H9 (cell line): Measurements from ENCODE around the gene CLEC12A. TPM values are rescaled to one million over a fixed set of nuclear protein-coding genes. Genes with fewer than 3 reads are reported as not detected.

Source experiments
- DNase-seq: peaks from one replicate; pipeline ENCODE4 v3.0.0-alpha.2; 2017
- H2AFZ ChIP-seq: one replicate; pipeline ENCODE4 v1.6.1; 2013; ENCODE audit warnings: mild to moderate bottlenecking, low read length, control low read depth, moderate library complexity
- H2AK5ac ChIP-seq: 2 replicates; pipeline ENCODE4 v1.6.1; 2013; ENCODE audit warnings: low read length, control low read depth, mixed read lengths; ENCODE audit not compliant: insufficient read length
- H2BK120ac ChIP-seq: one replicate; pipeline ENCODE4 v1.6.1; 2013; ENCODE audit warnings: low read depth, mild to moderate bottlenecking, low read length, control low read depth, inconsistent platforms; ENCODE audit not compliant: poor library complexity, severe bottlenecking
- H2BK12ac ChIP-seq: 2 replicates; pipeline ENCODE4 v1.6.1; 2013; ENCODE audit warnings: low read length, control low read depth, mixed read lengths, low read depth; ENCODE audit not compliant: insufficient read length
- H2BK15ac ChIP-seq: 2 replicates; pipeline ENCODE4 v1.6.1; 2013; ENCODE audit warnings: low read depth, low read length, control low read depth
- H2BK20ac ChIP-seq: one replicate; pipeline ENCODE4 v1.6.1; 2013; ENCODE audit warnings: low read depth, mild to moderate bottlenecking, low read length, control low read depth, inconsistent platforms; ENCODE audit not compliant: poor library complexity, severe bottlenecking
- H2BK5ac ChIP-seq: 2 replicates; pipeline ENCODE4 v1.6.1; 2013; ENCODE audit warnings: low read length, control low read depth, mixed read lengths; ENCODE audit not compliant: insufficient read length
- H3K14ac ChIP-seq: 2 replicates; pipeline ENCODE4 v1.6.1; 2013; ENCODE audit warnings: low read length, control low read depth; ENCODE audit not compliant: insufficient read depth
- H3K18ac ChIP-seq: 2 replicates; pipeline ENCODE4 v1.6.1; 2013; ENCODE audit warnings: low read depth, mild to moderate bottlenecking, mixed read lengths, low read length, control low read depth; ENCODE audit not compliant: insufficient read length
- H3K23ac ChIP-seq: 2 replicates; pipeline ENCODE4 v1.6.1; 2013; ENCODE audit warnings: low read length, control low read depth, mixed read lengths, low read depth; ENCODE audit not compliant: insufficient read length
- H3K23me2 ChIP-seq: 2 replicates; pipeline ENCODE4 v1.6.1; 2013; ENCODE audit warnings: low read depth, mild to moderate bottlenecking, mixed read lengths, low read length, control low read depth; ENCODE audit not compliant: insufficient read length, poor library complexity, severe bottlenecking
- H3K27ac ChIP-seq: 2 replicates; pipeline ENCODE4 v1.5.1; 2013; ENCODE audit warnings: low read length, control low read depth, mixed read lengths, low read depth; ENCODE audit not compliant: insufficient read length
- H3K27me3 ChIP-seq: 2 replicates; pipeline ENCODE4 v1.6.1; 2013; ENCODE audit warnings: low read length, control low read depth, inconsistent platforms; ENCODE audit not compliant: insufficient read depth
- H3K4ac ChIP-seq: 2 replicates; pipeline ENCODE4 v1.6.1; 2013; ENCODE audit warnings: low read depth, mild to moderate bottlenecking, control low read depth, inconsistent platforms, low read length, moderate library complexity
- H3K4me1 ChIP-seq: 2 replicates; pipeline ENCODE4 v1.6.1; 2013; ENCODE audit warnings: low read length, control low read depth, inconsistent platforms; ENCODE audit not compliant: insufficient read depth
- H3K4me2 ChIP-seq: 2 replicates; pipeline ENCODE4 v1.6.1; 2013; ENCODE audit warnings: low read length, control low read depth, mixed read lengths; ENCODE audit not compliant: insufficient read length, insufficient read depth
- H3K56ac ChIP-seq: 2 replicates; pipeline ENCODE4 v1.6.1; 2013; ENCODE audit warnings: low read depth, mild to moderate bottlenecking, mixed read lengths, low read length, control low read depth; ENCODE audit not compliant: insufficient read length
- H3K79me1 ChIP-seq: 2 replicates; pipeline ENCODE4 v1.6.1; 2013; ENCODE audit warnings: low read depth, mild to moderate bottlenecking, moderate library complexity, low read length, control low read depth, inconsistent platforms; ENCODE audit not compliant: insufficient read depth, poor library complexity, severe bottlenecking
- H3K79me2 ChIP-seq: 2 replicates; pipeline ENCODE4 v1.6.1; 2013; ENCODE audit warnings: low read length, control low read depth, inconsistent platforms; ENCODE audit not compliant: insufficient read depth
- H3K9ac ChIP-seq: 2 replicates; pipeline ENCODE4 v1.6.1; 2013; ENCODE audit warnings: low read length, control low read depth, mixed read lengths; ENCODE audit not compliant: insufficient read length; ENCODE audit errors: extremely low read depth
- H3K9me3 ChIP-seq: one replicate; pipeline ENCODE4 v1.6.1; 2013; ENCODE audit warnings: low read depth, low read length, inconsistent platforms; ENCODE audit not compliant: control insufficient read depth
- H3T11ph ChIP-seq: one replicate; pipeline ENCODE4 v1.6.1; 2013; ENCODE audit warnings: mild to moderate bottlenecking, low read length, control low read depth, inconsistent platforms
- H4K20me1 ChIP-seq: one replicate; pipeline ENCODE4 v1.6.1; 2013; ENCODE audit not compliant: control insufficient read depth, insufficient read length, insufficient read depth
- H4K5ac ChIP-seq: 2 replicates; pipeline ENCODE4 v1.6.1; 2013; ENCODE audit warnings: low read depth, mild to moderate bottlenecking, mixed read lengths, low read length, control low read depth; ENCODE audit not compliant: insufficient read length
- H4K8ac ChIP-seq: replicated peaks from 2 replicates; pipeline ENCODE4 v1.6.1; 2013; ENCODE audit warnings: low read length, control low read depth, mixed read lengths, low read depth; ENCODE audit not compliant: insufficient read length
- H4K91ac ChIP-seq: 2 replicates; pipeline ENCODE4 v1.6.1; 2013; ENCODE audit warnings: low read depth, mild to moderate bottlenecking, moderate library complexity, mixed read lengths, low read length, control low read depth; ENCODE audit not compliant: insufficient read length
- H3K27ac Mint-ChIP-seq, 3 experiments: 2 replicates in 2 of 3; 3 replicates in 1 of 3; pipeline ENCODE4 v1.8.0; 2020 to 2021; ENCODE audit warnings: mixed read lengths in 3 of 3, mild to moderate bottlenecking in 1 of 3, moderate library complexity in 1 of 3
- H3K27me3 Mint-ChIP-seq: 2 replicates; pipeline ENCODE4 v1.8.0; 2021; ENCODE audit warnings: low read depth, mild to moderate bottlenecking, moderate library complexity, mixed read lengths
- H3K36me3 Mint-ChIP-seq, 3 experiments: 2 replicates in 2 of 3; 3 replicates in 1 of 3; pipeline ENCODE4 v1.8.0; 2020 to 2021; ENCODE audit warnings: low read depth in 3 of 3, mixed read lengths in 3 of 3; ENCODE audit not compliant: insufficient read depth in 1 of 3
- H3K4me1 Mint-ChIP-seq, 2 experiments: 2 replicates each; pipeline ENCODE4 v1.8.0; 2020; ENCODE audit warnings: mixed read lengths in 2 of 2
- H3K4me3 Mint-ChIP-seq, 2 experiments: 2 replicates in 1 of 2; 3 replicates in 1 of 2; pipeline ENCODE4 v1.8.0; 2020 to 2021; ENCODE audit warnings: mild to moderate bottlenecking in 2 of 2, mixed read lengths in 2 of 2, moderate library complexity in 1 of 2
- H3K9me3 Mint-ChIP-seq, 2 experiments: 2 replicates in 1 of 2; 3 replicates in 1 of 2; pipeline ENCODE4 v1.8.0; 2020; ENCODE audit warnings: mild to moderate bottlenecking in 2 of 2, mixed read lengths in 2 of 2, moderate library complexity in 1 of 2
- CTCF ChIP-seq: fragments of 200-600 bp; sonication (generic); conservative IDR thresholded peaks from 3 replicates; pipeline ENCODE4 v1.8.0; 2021; ENCODE audit warnings: antibody characterized with exemption, mild to moderate bottlenecking
- WGBS: extraction: QIAGEN DNeasy Blood & Tissue Kit; methylation state at CpG from one replicate; pipeline ENCODE4 v1.1.7; 2013; ENCODE audit warnings: missing lambda C conversion rate, low lambda C conversion rate, mixed read lengths; ENCODE audit not compliant: insufficient read length; ENCODE audit errors: extremely low coverage; 5-methylcytosine and 5-hydroxymethylcytosine counted together
- total RNA-seq: library from RNA; stranded (reverse); gene quantifications from 2 replicates; pipeline ENCODE4 v1.2.1, GENCODE V29; 2021

Gene CLEC12A
- total RNA-seq, 1 experiment from 2014 or later: not detected

- H3K56ac ChIP-seq: no peak overlapping the region
- no peak overlapping the region for H3K9ac ChIP-seq
- H2BK5ac ChIP-seq: no peak overlapping the region
- no peak overlapping the region for H4K8ac ChIP-seq
- H3T11ph ChIP-seq: no peak overlapping the region
- no peaks in the 10 kb centered on the region for H3K4me1 ChIP-seq
- no peaks in the 10 kb centered on the region for H3K79me1 ChIP-seq
- no peaks in the 10 kb centered on the region for H3K79me2 ChIP-seq
- no peak overlapping the region for H4K5ac ChIP-seq
- Mint-ChIP-seq H3K4me1 (no peaks in the 10 kb centered on the region), H3K4me3 (no peak overlapping the region), H3K27ac (no peak overlapping the region), H3K9me3 (peaks cover 1 to 7% of the 10 kb centered on the region in 2 experiments; a peak in 1 of 5 replicates), H3K27me3 (peaks cover 7% of the 10 kb centered on the region), H3K36me3 (peaks cover 0 to 3% (median 0%) of the 10 kb centered on the region in 3 experiments; a peak in 4 of 7 replicates)
- no peak overlapping the region for H2BK12ac ChIP-seq
- H3K9me3 ChIP-seq: no peaks in the 10 kb centered on the region
- no peak overlapping the region for H3K14ac ChIP-seq
- H2BK15ac ChIP-seq: no peak overlapping the region
- no peak overlapping the region for H3K4ac ChIP-seq
- H3K4me2 ChIP-seq: no peak overlapping the region
- H3K23ac ChIP-seq: no peak overlapping the region
- H2AFZ ChIP-seq: no peak overlapping the region
- H2AK5ac ChIP-seq: no peak overlapping the region
- no peak overlapping the region for H3K18ac ChIP-seq
- TF ChIP-seq CTCF: no peak
- DNase-seq: no peak
- no CpG with 5 or more reads among the region's 3 CpGs for WGBS
- H3K27ac ChIP-seq: no peak overlapping the region
- H2BK120ac ChIP-seq: no peak overlapping the region
- no peaks in the 10 kb centered on the region for H3K27me3 ChIP-seq
- H2BK20ac ChIP-seq: no peak overlapping the region
- H4K91ac ChIP-seq: no peak overlapping the region
- H4K20me1 ChIP-seq: no peaks in the 10 kb centered on the region
- H3K23me2 ChIP-seq: no peaks in the 10 kb centered on the region
Measured at GRCh38 chr12:9948606-9949296, 22.5 kb upstream of the CLEC12A start.
